ENCODE measurements around the gene TNRC6A.
A peak's percentile ranks its signal among the peaks of the same experiment; 100 is the strongest.

Gene TNRC6A

GRCh38 chr16:24815021-24815420, 85.6 kb downstream of the TNRC6A start:
- no peak overlapping the region for H3K4me3 ChIP-seq (ENCODE audit: control insufficient read depth, low read depth, low read length)

GRCh38 chr16:24816688-24817087, 87.2 kb downstream of the TNRC6A start:
- DNase-seq (ENCODE audit: low read depth) = no peak
- no peak overlapping the region for H3K4me3 ChIP-seq (ENCODE audit: control insufficient read depth, low read depth, low read length)
- no peak for TF ChIP-seq CTCF (conservative IDR thresholded peaks at IDR 0.05; ENCODE audit: control insufficient read depth, insufficient read depth, low read depth, low read length)

More at GRCh38 chr16:24815021-24815420, 85.6 kb downstream of the TNRC6A start:
- DNase-seq (ENCODE audit: low read depth) = no peak
- no peak for TF ChIP-seq CTCF (conservative IDR thresholded peaks at IDR 0.05; ENCODE audit: control insufficient read depth, insufficient read depth, low read depth, low read length)

- DNase-seq (ENCODE audit: low read depth) = peak; percentile 59
- no peak for TF ChIP-seq CTCF (conservative IDR thresholded peaks at IDR 0.05; ENCODE audit: control insufficient read depth, insufficient read depth, low read depth, low read length)
- H3K4me3 ChIP-seq (ENCODE audit: control insufficient read depth, low read depth, low read length) = no peak overlapping the region
Measured at GRCh38 chr16:24819462-24820040, 90.1 kb downstream of the TNRC6A start.

GRCh38 chr16:24820522-24820921, 91.1 kb downstream of the TNRC6A start:
- H3K4me3 ChIP-seq (ENCODE audit: control insufficient read depth, low read depth, low read length) = no peak overlapping the region
- peak; percentile 57 for DNase-seq (ENCODE audit: low read depth)
- TF ChIP-seq CTCF (conservative IDR thresholded peaks at IDR 0.05; ENCODE audit: control insufficient read depth, insufficient read depth, low read depth, low read length) = no peak

- DNase-seq (ENCODE audit: low read depth) = no peak
- TF ChIP-seq CTCF (conservative IDR thresholded peaks at IDR 0.05; ENCODE audit: control insufficient read depth, insufficient read depth, low read depth, low read length) = no peak
Measured at GRCh38 chr16:24821129-24821528, 91.7 kb downstream of the TNRC6A start.

GRCh38 chr16:24822542-24822941, 93.1 kb downstream of the TNRC6A start:
- no peak overlapping the region for H3K4me3 ChIP-seq (ENCODE audit: control insufficient read depth, low read depth, low read length)
- no peak for TF ChIP-seq CTCF (conservative IDR thresholded peaks at IDR 0.05; ENCODE audit: control insufficient read depth, insufficient read depth, low read depth, low read length)
- no peak for DNase-seq (ENCODE audit: low read depth)

More at GRCh38 chr16:24821129-24821528, 91.7 kb downstream of the TNRC6A start:
- H3K4me3 ChIP-seq (ENCODE audit: control insufficient read depth, low read depth, low read length) = no peak overlapping the region

GRCh38 chr16:24822974-24823373, 93.5 kb downstream of the TNRC6A start:
- H3K4me3 ChIP-seq (ENCODE audit: control insufficient read depth, low read depth, low read length) = no peak overlapping the region
- TF ChIP-seq CTCF (conservative IDR thresholded peaks at IDR 0.05; ENCODE audit: control insufficient read depth, insufficient read depth, low read depth, low read length) = no peak
- DNase-seq (ENCODE audit: low read depth) = peak; percentile 9

Measured in fibroblast of mammary gland (primary cell).